Breast epithelium (tissue), 4 donors: ENCODE results near the gene MCTP2. TPM values are rescaled to one million over a fixed set of nuclear protein-coding genes. Genes with fewer than 3 reads are reported as not detected.

ENCODE experiments used
- DNase-seq, 2 donors: peaks; one replicate each; pipeline ENCODE4 v3.0.0-alpha.2; 2019; ENCODE audit warnings: low spot score in 2 of 2
- H3K27ac ChIP-seq, 2 donors: fragments of 200-600 bp; sonication (generic) in 1 of 2; one replicate each; pipeline ENCODE4 v1.5.1; 2016 to 2019; ENCODE audit warnings: mild to moderate bottlenecking in 1 of 2
- H3K27me3 ChIP-seq, 2 donors: fragments of 200-600 bp; sonication (generic) in 1 of 2; one replicate each; pipeline versions ENCODE4 v1.5.1 to v1.6.0; 2017 to 2019; ENCODE audit warnings: control low read depth in 1 of 2, mild to moderate bottlenecking in 1 of 2
- H3K36me3 ChIP-seq: fragments of 200-600 bp; one replicate; pipeline ENCODE4 v1.5.1; 2019
- H3K4me1 ChIP-seq, 2 donors: fragments of 200-600 bp; sonication (generic); one replicate each; pipeline ENCODE4 v1.5.1; 2016 to 2019; ENCODE audit warnings: control low read depth in 1 of 2
- H3K4me3 ChIP-seq, 3 donors: fragments of 200-600 bp; sonication (generic); 1 replicate in 2 of 3; 2 replicates in 1 of 3; pipeline ENCODE4 v1.5.1; 2016 to 2019; ENCODE audit warnings: mild to moderate bottlenecking in 3 of 3, moderate library complexity in 2 of 3
- H3K9me3 ChIP-seq, 2 donors: fragments of 200-600 bp; sonication (generic) in 1 of 2; one replicate each; pipeline ENCODE4 v1.5.1; 2016 to 2019; ENCODE audit warnings: control low read depth in 1 of 2
- POLR2A ChIP-seq: fragments of 450-650 bp; IDR thresholded peaks from one replicate; pipeline ENCODE4 v1.6.1; 2016; ENCODE audit warnings: antibody characterized with exemption, mild to moderate bottlenecking, moderate library complexity
- POLR2AphosphoS5 ChIP-seq, 3 donors: sonication (generic); formaldehyde crosslinking; IDR thresholded peaks; one replicate each; pipeline ENCODE4 v1.6.1; 2017; ENCODE audit warnings: antibody characterized with exemption in 3 of 3
- intact Hi-C: fragments of 100-400 bp; cut with DNase I; formaldehyde crosslinking; loops from one replicate; pipeline ENCODE4 v1.15.1; 2023; ENCODE audit warnings: low total_unique reads
- total RNA-seq, 3 donors: library from RNA; depleted of rRNA; stranded (reverse); fragments of >200 nt; gene quantifications; one replicate each; pipeline ENCODE4 v1.1.0, GENCODE V29; 2016
- TF ChIP-seq, protein P1 (sequence below), 3 donors: fragments of 450-650 bp; IDR thresholded peaks; one replicate each; pipeline ENCODE4 v1.5.1; 2016 to 2017; ENCODE audit warnings: antibody characterized with exemption in 3 of 3, mild to moderate bottlenecking in 3 of 3, moderate library complexity in 3 of 3

Gene MCTP2
- total RNA-seq, 3 donors from 2014 or later: 6.4 to 46.2 (median 25.9) TPM

DNA sequence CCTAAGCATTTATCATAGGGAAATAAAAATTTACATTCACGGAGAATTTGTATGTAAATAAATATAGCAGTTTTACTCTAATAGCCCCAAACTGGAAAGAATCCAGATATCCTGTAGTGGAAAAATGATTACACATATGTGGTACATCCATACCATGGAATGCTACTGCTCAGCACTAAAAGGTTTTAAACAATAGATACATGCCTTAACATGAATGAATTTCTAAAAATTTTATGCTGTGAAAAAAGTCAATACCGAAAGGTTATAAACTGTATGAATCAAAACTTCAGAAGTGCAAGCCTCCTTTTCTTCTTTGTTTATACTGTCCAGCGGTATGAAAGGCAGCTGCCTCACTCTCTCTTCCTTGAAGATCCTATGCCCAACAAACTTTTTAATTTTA lies 37.5 kb upstream of the MCTP2 start:
- Histone ChIP-seq H3K4me1 (no peaks in the 10 kb centered on the region), H3K9me3 (no peaks in the 10 kb centered on the region), H3K27ac (no peak overlapping the region), H3K4me3 (no peak overlapping the region), H3K36me3 (no peaks in the 10 kb centered on the region), H3K27me3 (no peaks in the 10 kb centered on the region)
- intact Hi-C loops: no loop called here
- no peak for DNase-seq
- TF ChIP-seq POLR2A: no peak
- TF ChIP-seq, protein P1, sequence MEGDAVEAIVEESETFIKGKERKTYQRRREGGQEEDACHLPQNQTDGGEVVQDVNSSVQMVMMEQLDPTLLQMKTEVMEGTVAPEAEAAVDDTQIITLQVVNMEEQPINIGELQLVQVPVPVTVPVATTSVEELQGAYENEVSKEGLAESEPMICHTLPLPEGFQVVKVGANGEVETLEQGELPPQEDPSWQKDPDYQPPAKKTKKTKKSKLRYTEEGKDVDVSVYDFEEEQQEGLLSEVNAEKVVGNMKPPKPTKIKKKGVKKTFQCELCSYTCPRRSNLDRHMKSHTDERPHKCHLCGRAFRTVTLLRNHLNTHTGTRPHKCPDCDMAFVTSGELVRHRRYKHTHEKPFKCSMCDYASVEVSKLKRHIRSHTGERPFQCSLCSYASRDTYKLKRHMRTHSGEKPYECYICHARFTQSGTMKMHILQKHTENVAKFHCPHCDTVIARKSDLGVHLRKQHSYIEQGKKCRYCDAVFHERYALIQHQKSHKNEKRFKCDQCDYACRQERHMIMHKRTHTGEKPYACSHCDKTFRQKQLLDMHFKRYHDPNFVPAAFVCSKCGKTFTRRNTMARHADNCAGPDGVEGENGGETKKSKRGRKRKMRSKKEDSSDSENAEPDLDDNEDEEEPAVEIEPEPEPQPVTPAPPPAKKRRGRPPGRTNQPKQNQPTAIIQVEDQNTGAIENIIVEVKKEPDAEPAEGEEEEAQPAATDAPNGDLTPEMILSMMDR (IDR thresholded peaks at IDR 0.05): no peak
- TF ChIP-seq POLR2AphosphoS5 (IDR thresholded peaks at IDR 0.05): no peak

DNA sequence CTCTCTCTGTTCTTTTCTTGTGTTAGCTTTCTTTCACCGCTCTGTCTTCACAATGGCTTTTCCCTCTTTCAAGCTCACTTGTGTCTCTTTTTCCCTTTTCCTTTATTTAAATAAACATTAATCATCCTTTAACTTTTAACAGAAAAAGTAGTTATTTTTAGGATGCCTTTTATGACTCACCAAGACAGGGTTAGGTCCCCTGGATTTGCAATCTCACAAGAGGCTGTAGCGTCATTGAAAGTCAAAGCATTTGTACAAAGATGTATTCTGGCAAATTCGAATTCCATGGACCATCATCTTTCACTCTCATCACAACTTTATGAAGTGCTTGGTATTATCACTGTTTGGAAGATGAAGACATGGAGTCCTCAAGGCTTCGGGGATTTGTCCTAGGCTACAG lies 34.8 kb upstream of the MCTP2 start:
- no peaks in the 10 kb centered on the region for H3K27me3 ChIP-seq
- intact Hi-C loops: no loop called here
- H3K27ac ChIP-seq: no peak overlapping the region
- TF ChIP-seq POLR2A (no peak), POLR2AphosphoS5 (IDR thresholded peaks at IDR 0.05) (no peak)
- TF ChIP-seq, protein P1 (IDR thresholded peaks at IDR 0.05): no peak
- H3K9me3 ChIP-seq: no peaks in the 10 kb centered on the region
- H3K4me1 ChIP-seq: no peaks in the 10 kb centered on the region
- no peaks in the 10 kb centered on the region for H3K36me3 ChIP-seq
- no peak for DNase-seq
- H3K4me3 ChIP-seq: no peak overlapping the region

DNA sequence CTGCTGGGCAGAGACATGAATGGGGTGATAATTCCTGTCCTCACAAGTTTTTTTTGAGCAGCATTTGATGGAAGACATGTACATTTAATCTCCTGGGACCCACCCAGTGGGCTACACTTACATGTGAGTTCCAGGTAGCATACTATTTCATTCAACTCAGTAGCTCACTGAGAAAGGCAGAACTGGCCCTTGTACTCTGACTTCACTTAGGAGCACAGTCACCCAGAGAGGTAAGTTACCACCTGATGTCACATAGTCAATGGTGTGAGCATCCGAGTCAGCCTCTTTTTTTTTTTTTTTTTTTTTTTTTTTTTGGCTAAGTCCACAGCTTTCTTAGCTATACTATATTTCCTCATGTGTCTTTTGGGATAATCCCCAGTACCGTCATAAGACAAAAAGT lies 32.7 kb upstream of the MCTP2 start:
- TF ChIP-seq, protein P1 (IDR thresholded peaks at IDR 0.05): no peak
- TF ChIP-seq POLR2A: no peak
- no peak for TF ChIP-seq POLR2AphosphoS5 (IDR thresholded peaks at IDR 0.05)
- no peak for DNase-seq
- intact Hi-C loops: no loop called here

DNA sequence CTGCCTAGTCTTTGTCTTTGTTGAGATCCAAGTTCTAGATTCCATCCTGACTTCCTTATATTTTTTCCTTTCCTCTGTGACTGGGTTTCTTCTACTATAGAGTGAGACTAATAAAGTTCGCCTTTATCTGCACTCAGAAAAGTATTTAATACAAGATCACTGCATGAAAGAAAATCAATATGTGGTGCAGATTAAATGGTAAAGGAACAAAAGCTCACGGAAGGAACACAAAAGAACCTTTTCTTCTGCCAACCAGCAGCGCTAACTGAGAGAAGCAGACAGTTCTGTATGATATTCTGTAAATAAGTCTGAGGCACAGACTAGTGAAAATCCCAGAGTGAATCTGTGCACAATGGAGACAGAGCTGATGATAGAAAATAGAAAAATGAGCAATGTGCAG lies 31.6 kb upstream of the MCTP2 start:
- no peak for DNase-seq
- Histone ChIP-seq H3K27me3 (no peaks in the 10 kb centered on the region), H3K4me3 (no peak overlapping the region), H3K36me3 (no peaks in the 10 kb centered on the region), H3K4me1 (no peaks in the 10 kb centered on the region), H3K27ac (no peak overlapping the region), H3K9me3 (no peaks in the 10 kb centered on the region)
- intact Hi-C loops: no loop called here
- TF ChIP-seq POLR2A (no peak), POLR2AphosphoS5 (IDR thresholded peaks at IDR 0.05) (no peak)
- TF ChIP-seq, protein P1 (IDR thresholded peaks at IDR 0.05): no peak

More for the DNA sequence above, 32.7 kb upstream of the MCTP2 start:
- no peak overlapping the region for H3K27ac ChIP-seq
- H3K4me1 ChIP-seq: no peaks in the 10 kb centered on the region
- no peaks in the 10 kb centered on the region for H3K27me3 ChIP-seq
- H3K36me3 ChIP-seq: no peaks in the 10 kb centered on the region
- no peak overlapping the region for H3K4me3 ChIP-seq
- no peaks in the 10 kb centered on the region for H3K9me3 ChIP-seq

DNA sequence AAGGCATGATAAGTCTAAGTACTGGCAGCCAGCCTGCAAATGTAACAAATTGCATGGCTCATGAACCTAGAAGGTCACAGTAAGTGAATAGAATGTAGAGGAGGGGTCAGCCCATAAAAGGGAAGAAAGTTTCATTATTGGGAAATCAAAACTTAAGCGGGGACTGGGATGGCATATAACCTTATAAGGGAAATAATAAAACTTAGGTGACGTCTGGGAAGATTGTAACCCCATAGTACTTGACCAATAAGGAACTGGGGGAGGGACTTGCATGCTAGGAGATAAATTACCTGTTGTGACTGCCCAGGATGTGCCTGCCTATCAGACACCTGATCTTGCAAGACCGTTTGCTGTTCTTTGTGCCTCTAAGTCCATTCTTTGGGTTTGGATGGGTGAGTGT lies 28.1 kb upstream of the MCTP2 start:
- Histone ChIP-seq H3K9me3 (no peaks in the 10 kb centered on the region), H3K27me3 (no peaks in the 10 kb centered on the region), H3K4me1 (no peaks in the 10 kb centered on the region), H3K4me3 (no peak overlapping the region), H3K27ac (no peak overlapping the region), H3K36me3 (no peaks in the 10 kb centered on the region)
- no peak for TF ChIP-seq POLR2A
- no peak for DNase-seq
- intact Hi-C loops: no loop called here

DNA sequence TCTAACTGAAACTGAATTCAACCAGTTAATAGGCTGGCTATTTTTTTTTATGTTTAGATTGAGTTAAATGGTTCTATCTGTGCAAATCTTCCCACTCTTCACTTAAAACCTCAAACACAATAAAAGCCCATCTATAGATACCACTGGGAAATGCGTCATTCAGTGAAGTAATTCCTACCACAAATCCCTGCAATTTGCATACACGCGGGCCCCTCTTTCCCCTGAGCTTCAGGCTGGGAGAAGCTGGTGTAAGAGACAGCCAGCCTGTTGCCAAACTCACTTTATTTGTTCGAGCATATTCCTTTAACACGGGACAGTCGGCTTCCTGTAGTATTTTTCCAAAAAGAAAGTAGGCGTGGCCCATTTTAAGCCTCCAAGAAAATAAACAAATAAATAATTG lies 26.0 kb upstream of the MCTP2 start:
- H3K4me1 ChIP-seq: no peaks in the 10 kb centered on the region
- no peak for TF ChIP-seq POLR2AphosphoS5 (IDR thresholded peaks at IDR 0.05)
- TF ChIP-seq, protein P1 (IDR thresholded peaks at IDR 0.05): no peak
- no peak for TF ChIP-seq POLR2A
- H3K36me3 ChIP-seq: no peaks in the 10 kb centered on the region
- no peak overlapping the region for H3K27ac ChIP-seq
- no peaks in the 10 kb centered on the region for H3K27me3 ChIP-seq
- intact Hi-C loops: no loop called here
- no peak for DNase-seq
- no peak overlapping the region for H3K4me3 ChIP-seq
- no peaks in the 10 kb centered on the region for H3K9me3 ChIP-seq
